Neural progenitor cell (in vitro differentiated cells): ENCODE data around the gene AHI1. TPM values are rescaled to one million over a fixed set of nuclear protein-coding genes. Genes with fewer than 3 reads are reported as not detected.

ENCODE experiments used
- DNase-seq: peaks from one replicate; pipeline ENCODE4 v3.0.0-alpha.2; 2016; ENCODE audit warnings: low spot score
- H2AFZ ChIP-seq: fragments of 200-600 bp; sonication (generic); replicated peaks from 2 replicates; pipeline ENCODE4 v1.6.1; 2016; ENCODE audit warnings: antibody characterized with exemption
- H3F3A ChIP-seq: fragments of 200-600 bp; sonication (generic); 2 replicates; pipeline ENCODE4 v1.6.1; 2016; ENCODE audit warnings: antibody characterized with exemption, low read depth
- H3K27ac ChIP-seq: fragments of 200-600 bp; sonication (generic); 2 replicates; pipeline ENCODE4 v1.5.1; 2016; ENCODE audit warnings: mild to moderate bottlenecking
- H3K27me3 ChIP-seq: fragments of 200-600 bp; sonication (generic); 2 replicates; pipeline ENCODE4 v1.6.1; 2016; ENCODE audit warnings: mild to moderate bottlenecking, moderate library complexity
- H3K36me3 ChIP-seq: fragments of 200-600 bp; sonication (generic); 2 replicates; pipeline ENCODE4 v1.5.1; 2016
- H3K4me1 ChIP-seq: fragments of 200-600 bp; sonication (generic); 2 replicates; pipeline ENCODE4 v1.6.1; 2016; ENCODE audit warnings: mixed run types
- H3K4me2 ChIP-seq: fragments of 200-600 bp; sonication (generic); 2 replicates; pipeline ENCODE4 v1.6.1; 2016
- H3K4me3 ChIP-seq: fragments of 200-600 bp; sonication (generic); 2 replicates; pipeline ENCODE4 v1.5.1; 2016
- H3K79me2 ChIP-seq: fragments of 200-600 bp; sonication (generic); 2 replicates; pipeline ENCODE4 v1.6.1; 2016; ENCODE audit warnings: low read depth
- H3K9ac ChIP-seq: fragments of 200-600 bp; sonication (generic); 2 replicates; pipeline ENCODE4 v1.6.1; 2016
- H3K9me3 ChIP-seq: fragments of 200-600 bp; sonication (generic); 2 replicates; pipeline ENCODE4 v1.5.1; 2016; ENCODE audit warnings: low read depth
- H4K20me1 ChIP-seq: fragments of 200-600 bp; sonication (generic); 2 replicates; pipeline ENCODE4 v1.6.1; 2016; ENCODE audit warnings: low read depth
- H3K27ac Mint-ChIP-seq: 3 replicates; pipeline ENCODE4 v1.8.0; 2021; ENCODE audit warnings: mixed read lengths
- H3K27me3 Mint-ChIP-seq: 2 replicates; pipeline ENCODE4 v1.8.0; 2022; ENCODE audit warnings: low read depth, mild to moderate bottlenecking, inconsistent platforms, moderate library complexity, mixed read lengths; ENCODE audit not compliant: insufficient read depth
- H3K36me3 Mint-ChIP-seq: 3 replicates; pipeline ENCODE4 v1.8.0; 2021; ENCODE audit warnings: mixed read lengths
- H3K4me1 Mint-ChIP-seq: 3 replicates; pipeline ENCODE4 v1.8.0; 2021; ENCODE audit warnings: mixed read lengths
- H3K4me3 Mint-ChIP-seq: 3 replicates; pipeline ENCODE4 v1.8.0; 2021; ENCODE audit warnings: mild to moderate bottlenecking, moderate library complexity, mixed read lengths
- H3K9me3 Mint-ChIP-seq: 3 replicates; pipeline ENCODE4 v1.8.0; 2020; ENCODE audit warnings: mixed read lengths
- EZH2 ChIP-seq: fragments of 200-600 bp; sonication (generic); IDR thresholded peaks from 2 replicates; pipeline ENCODE4 v1.6.1; 2017; ENCODE audit warnings: antibody characterized with exemption, mild to moderate bottlenecking, moderate library complexity
- EZH2phosphoT487 ChIP-seq: fragments of 200-600 bp; sonication (generic); IDR thresholded peaks from 2 replicates; pipeline ENCODE4 v1.6.1; 2017; ENCODE audit warnings: antibody characterized with exemption
- total RNA-seq: library from RNA; depleted of rRNA; stranded (reverse); fragments of >200 nt; gene quantifications from 2 replicates; pipeline ENCODE4 v1.2.3, GENCODE V29; 2015; ENCODE audit warnings: low replicate concordance
- TF ChIP-seq, protein P1 (sequence below): fragments of 200-600 bp; sonication (generic); IDR thresholded peaks from 2 replicates; pipeline ENCODE4 v1.5.1; 2017; ENCODE audit warnings: antibody characterized with exemption, mild to moderate bottlenecking

Gene AHI1
- total RNA-seq, 1 donor from 2014 or later: 26.2 TPM

DNA sequence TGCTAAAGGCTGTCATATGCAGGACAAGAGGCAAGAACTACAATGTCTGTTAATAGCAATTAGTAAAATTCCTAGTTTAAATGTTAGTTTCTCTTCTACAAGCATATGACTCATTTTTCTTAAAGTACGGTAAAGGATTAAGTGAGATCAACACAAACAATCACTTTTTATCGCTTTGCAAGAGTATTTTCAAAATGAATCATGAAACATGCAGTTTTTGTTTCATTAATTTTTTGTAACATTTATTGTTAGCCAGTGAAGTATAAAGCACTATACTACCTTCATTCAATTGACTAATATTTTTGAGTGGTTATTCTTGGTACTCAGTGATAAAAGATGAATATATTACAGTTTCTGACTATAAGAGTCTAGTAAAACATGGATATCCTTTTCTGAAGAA is 138.6 kb downstream of the AHI1 start:
- no peak for DNase-seq
- no peaks in the 10 kb centered on the region for H3K36me3 ChIP-seq
- no peak overlapping the region for H2AFZ ChIP-seq
- TF ChIP-seq EZH2: no peak
- TF ChIP-seq, protein P1, sequence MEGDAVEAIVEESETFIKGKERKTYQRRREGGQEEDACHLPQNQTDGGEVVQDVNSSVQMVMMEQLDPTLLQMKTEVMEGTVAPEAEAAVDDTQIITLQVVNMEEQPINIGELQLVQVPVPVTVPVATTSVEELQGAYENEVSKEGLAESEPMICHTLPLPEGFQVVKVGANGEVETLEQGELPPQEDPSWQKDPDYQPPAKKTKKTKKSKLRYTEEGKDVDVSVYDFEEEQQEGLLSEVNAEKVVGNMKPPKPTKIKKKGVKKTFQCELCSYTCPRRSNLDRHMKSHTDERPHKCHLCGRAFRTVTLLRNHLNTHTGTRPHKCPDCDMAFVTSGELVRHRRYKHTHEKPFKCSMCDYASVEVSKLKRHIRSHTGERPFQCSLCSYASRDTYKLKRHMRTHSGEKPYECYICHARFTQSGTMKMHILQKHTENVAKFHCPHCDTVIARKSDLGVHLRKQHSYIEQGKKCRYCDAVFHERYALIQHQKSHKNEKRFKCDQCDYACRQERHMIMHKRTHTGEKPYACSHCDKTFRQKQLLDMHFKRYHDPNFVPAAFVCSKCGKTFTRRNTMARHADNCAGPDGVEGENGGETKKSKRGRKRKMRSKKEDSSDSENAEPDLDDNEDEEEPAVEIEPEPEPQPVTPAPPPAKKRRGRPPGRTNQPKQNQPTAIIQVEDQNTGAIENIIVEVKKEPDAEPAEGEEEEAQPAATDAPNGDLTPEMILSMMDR: no peak
- no peak for TF ChIP-seq EZH2phosphoT487
- no peak overlapping the region for H3K4me3 ChIP-seq
- H3F3A ChIP-seq: no peaks in the 10 kb centered on the region
- H3K4me3 Mint-ChIP-seq: no peak overlapping the region
- H3K9me3 Mint-ChIP-seq: no peaks in the 10 kb centered on the region
- no peaks in the 10 kb centered on the region for H3K27me3 ChIP-seq
- no peaks in the 10 kb centered on the region for H3K27me3 Mint-ChIP-seq
- H3K4me1 Mint-ChIP-seq: no peaks in the 10 kb centered on the region
- no peaks in the 10 kb centered on the region for H4K20me1 ChIP-seq
- H3K4me1 ChIP-seq: no peaks in the 10 kb centered on the region
- no peak overlapping the region for H3K4me2 ChIP-seq
- no peak overlapping the region for H3K27ac ChIP-seq
- H3K9me3 ChIP-seq: no peaks in the 10 kb centered on the region
- no peaks in the 10 kb centered on the region for H3K79me2 ChIP-seq
- peaks cover 3% of the 10 kb centered on the region for H3K36me3 Mint-ChIP-seq
- no peak overlapping the region for H3K9ac ChIP-seq
- H3K27ac Mint-ChIP-seq: no peak overlapping the region

DNA sequence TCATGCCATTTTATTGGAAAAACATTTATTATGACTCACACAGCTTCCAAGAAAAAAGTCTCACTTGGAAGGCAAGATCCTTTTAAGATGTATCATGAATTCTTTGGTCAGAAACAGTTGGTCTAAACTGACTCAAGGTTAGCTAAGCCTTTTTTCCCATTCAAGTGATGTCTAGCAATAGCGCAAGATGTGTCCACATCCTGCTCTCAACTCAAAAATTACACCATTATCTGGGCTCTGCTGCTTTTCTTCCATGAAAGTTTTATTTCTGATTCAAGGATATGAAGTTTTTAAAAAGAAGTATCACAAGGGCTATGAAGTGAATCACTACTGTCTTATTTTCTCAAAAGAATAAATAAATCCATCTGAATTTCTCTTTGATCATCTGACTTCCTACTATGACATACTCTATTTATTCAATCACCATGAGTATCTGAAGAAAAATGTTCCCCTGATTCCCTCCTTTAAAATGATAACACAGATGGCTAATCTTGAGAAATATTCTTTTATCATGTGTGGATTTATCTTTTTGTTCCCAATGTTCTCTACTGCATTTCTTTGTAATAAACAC is 139.2 kb downstream of the AHI1 start:
- H3K79me2 ChIP-seq: no peaks in the 10 kb centered on the region
- H3K9me3 ChIP-seq: no peaks in the 10 kb centered on the region
- H3K27me3 ChIP-seq: no peaks in the 10 kb centered on the region
- no peak for DNase-seq
- TF ChIP-seq EZH2: no peak
- TF ChIP-seq, protein P1: no peak
- no peak for TF ChIP-seq EZH2phosphoT487
- Mint-ChIP-seq H3K27ac (no peak overlapping the region), H3K9me3 (no peaks in the 10 kb centered on the region), H3K4me3 (no peak overlapping the region), H3K27me3 (no peaks in the 10 kb centered on the region), H3K4me1 (no peaks in the 10 kb centered on the region), H3K36me3 (peaks cover 3% of the 10 kb centered on the region)
- H3F3A ChIP-seq: no peaks in the 10 kb centered on the region
- H3K4me1 ChIP-seq: no peaks in the 10 kb centered on the region
- no peak overlapping the region for H3K27ac ChIP-seq
- H2AFZ ChIP-seq: no peak overlapping the region
- H3K4me2 ChIP-seq: no peak overlapping the region
- H4K20me1 ChIP-seq: no peaks in the 10 kb centered on the region
- H3K36me3 ChIP-seq: no peaks in the 10 kb centered on the region
- H3K9ac ChIP-seq: no peak overlapping the region
- no peak overlapping the region for H3K4me3 ChIP-seq

DNA sequence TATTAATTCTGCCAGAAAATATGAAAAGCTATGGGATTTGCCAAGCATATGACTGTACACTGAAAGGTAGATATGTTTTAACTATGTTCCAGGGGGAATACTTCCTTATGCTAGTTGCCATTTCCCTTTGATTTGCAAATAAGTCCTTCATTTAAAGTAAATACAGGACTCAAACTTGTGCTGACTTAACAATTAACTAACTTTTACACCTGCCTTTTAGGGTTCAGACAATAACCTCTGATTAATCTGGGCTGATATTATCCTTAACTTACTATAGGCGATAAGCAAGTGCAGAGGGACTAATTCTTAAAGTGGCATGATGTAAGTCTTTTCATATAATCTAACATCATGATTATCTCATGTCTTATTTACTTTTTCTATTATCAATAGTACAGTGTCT is 143.1 kb downstream of the AHI1 start:
- Histone ChIP-seq H4K20me1 (no peaks in the 10 kb centered on the region), H3K9ac (no peak overlapping the region), H3K27me3 (no peaks in the 10 kb centered on the region), H3K4me3 (no peak overlapping the region), H2AFZ (no peak overlapping the region), H3F3A (no peaks in the 10 kb centered on the region), H3K79me2 (no peaks in the 10 kb centered on the region), H3K4me1 (no peaks in the 10 kb centered on the region), H3K4me2 (no peak overlapping the region), H3K9me3 (no peaks in the 10 kb centered on the region), H3K36me3 (no peaks in the 10 kb centered on the region), H3K27ac (no peak overlapping the region)
- Mint-ChIP-seq H3K9me3 (no peaks in the 10 kb centered on the region), H3K27me3 (no peaks in the 10 kb centered on the region), H3K4me3 (no peak overlapping the region), H3K27ac (no peak overlapping the region), H3K4me1 (no peaks in the 10 kb centered on the region), H3K36me3 (peaks cover 3% of the 10 kb centered on the region)
- TF ChIP-seq, protein P1: no peak
- no peak for TF ChIP-seq EZH2phosphoT487
- TF ChIP-seq EZH2: no peak
- no peak for DNase-seq
